ENCODE data around the gene KLHDC8A.
"Not testable (repeated sequence)": the region's sequence is repeated elsewhere in the genome, so short reads cannot be mapped to it uniquely, and the experiment has no call there.

Gene KLHDC8A

DNA sequence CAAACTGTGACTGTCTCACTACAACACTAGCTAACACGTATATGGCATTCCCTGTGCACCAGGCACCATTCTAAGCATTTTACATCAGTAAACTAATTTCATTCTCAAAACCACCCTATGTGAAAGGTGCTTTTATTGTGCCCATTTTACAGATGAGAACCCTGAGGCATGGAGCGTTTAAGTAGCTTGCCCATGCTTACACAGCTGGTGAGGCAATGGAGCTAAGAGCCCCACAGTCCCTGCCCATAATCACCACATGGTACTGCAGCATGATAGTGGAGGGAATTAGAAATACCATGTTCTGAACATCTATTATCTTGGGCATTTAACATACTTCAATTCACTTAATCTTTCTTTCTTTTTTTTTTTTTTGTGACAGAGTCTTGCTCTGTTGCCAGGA lies 31.1 kb upstream of the KLHDC8A start:
- TF ChIP-seq, protein P1, sequence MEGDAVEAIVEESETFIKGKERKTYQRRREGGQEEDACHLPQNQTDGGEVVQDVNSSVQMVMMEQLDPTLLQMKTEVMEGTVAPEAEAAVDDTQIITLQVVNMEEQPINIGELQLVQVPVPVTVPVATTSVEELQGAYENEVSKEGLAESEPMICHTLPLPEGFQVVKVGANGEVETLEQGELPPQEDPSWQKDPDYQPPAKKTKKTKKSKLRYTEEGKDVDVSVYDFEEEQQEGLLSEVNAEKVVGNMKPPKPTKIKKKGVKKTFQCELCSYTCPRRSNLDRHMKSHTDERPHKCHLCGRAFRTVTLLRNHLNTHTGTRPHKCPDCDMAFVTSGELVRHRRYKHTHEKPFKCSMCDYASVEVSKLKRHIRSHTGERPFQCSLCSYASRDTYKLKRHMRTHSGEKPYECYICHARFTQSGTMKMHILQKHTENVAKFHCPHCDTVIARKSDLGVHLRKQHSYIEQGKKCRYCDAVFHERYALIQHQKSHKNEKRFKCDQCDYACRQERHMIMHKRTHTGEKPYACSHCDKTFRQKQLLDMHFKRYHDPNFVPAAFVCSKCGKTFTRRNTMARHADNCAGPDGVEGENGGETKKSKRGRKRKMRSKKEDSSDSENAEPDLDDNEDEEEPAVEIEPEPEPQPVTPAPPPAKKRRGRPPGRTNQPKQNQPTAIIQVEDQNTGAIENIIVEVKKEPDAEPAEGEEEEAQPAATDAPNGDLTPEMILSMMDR (IDR thresholded peaks at IDR 0.05; ENCODE audit: low read depth, low read length) = no peak
- H3K4me3 ChIP-seq (ENCODE audit: low read depth, low read length) = no peak overlapping the region

DNA sequence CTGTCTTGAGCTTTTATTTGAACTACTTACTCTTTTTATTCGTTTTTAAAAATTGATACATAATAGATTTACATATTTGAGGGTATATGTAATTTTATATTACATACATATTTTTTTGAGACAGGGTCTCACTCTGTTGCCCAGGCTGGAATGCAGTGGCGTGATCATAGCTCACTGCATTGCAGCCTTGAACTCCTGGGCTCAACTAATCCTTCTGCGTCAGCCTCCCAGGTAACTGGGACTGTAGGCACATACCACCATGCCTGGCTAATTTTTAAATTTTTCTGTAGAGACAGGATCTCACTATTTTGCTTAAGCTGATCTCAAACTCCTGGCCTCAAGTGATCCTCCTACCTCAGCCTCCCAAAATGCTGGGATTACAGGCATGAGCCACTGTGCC lies 26.3 kb upstream of the KLHDC8A start:
- H3K4me3 ChIP-seq (ENCODE audit: low read depth, low read length) = not testable (repeated sequence)

DNA sequence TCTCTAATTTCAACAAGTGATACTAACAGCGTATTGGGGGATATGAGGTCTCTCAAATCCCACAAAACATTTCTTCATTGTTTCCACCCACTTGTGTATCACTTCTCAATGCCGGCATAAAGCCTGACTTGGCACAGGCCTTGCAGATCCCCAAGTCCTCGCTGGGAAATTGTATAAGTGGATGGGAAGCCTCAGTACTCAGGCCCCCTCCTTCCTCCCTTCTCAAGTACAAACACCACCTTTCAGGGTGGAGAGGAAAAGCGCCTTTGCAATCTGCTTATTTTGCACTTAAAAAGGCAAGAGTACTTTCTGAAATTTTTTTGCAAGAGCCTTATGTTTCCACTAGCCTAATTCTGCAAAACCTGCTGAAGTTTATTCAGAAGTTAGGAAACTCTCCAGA lies 25.8 kb upstream of the KLHDC8A start:
- H3K4me3 ChIP-seq (ENCODE audit: low read depth, low read length) = no peak overlapping the region
- TF ChIP-seq, protein P1 (IDR thresholded peaks at IDR 0.05; ENCODE audit: low read depth, low read length) = no peak

DNA sequence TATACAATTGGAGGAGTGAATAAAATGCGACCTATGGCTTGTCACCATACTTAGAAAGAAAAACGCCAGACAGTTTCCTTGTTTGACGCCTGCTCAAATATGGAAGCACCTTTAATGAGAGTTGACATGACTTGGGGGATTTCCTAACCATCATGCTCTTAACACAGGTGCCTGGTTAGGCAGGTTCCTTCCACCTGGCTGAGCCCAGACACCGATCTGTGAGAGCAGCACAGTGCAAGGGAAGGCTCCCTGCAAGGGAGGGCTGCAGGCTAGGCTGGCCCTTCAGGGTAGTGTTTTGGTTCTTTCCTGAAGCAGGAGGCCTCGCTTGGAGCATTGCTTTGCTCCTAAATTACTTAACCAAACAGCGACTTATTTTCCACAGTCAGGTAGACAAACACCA lies 24.6 kb upstream of the KLHDC8A start:
- H3K4me3 ChIP-seq (ENCODE audit: low read depth, low read length) = no peak overlapping the region
- TF ChIP-seq, protein P1 (IDR thresholded peaks at IDR 0.05; ENCODE audit: low read depth, low read length) = no peak

DNA sequence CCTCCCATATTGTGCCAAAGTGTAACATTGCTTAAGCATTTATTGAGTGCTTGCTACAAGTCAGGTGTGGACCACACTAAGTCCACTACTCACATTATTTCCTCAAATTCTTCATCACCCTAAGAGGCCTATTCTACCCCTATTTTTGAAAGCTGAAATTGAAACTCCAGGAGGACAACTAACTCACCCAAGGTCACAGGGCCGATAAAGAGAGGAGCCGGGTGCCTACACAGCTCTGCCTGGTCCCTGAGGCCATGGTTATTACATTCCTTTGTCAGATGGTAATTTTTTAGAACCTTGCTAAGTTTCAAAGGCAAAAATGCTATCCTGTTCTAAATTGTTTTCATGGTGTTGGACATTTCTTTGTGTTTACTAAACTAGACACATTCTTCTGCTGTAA lies 24.2 kb upstream of the KLHDC8A start:
- TF ChIP-seq, protein P1 (IDR thresholded peaks at IDR 0.05; ENCODE audit: low read depth, low read length) = no peak
- no peak overlapping the region for H3K4me3 ChIP-seq (ENCODE audit: low read depth, low read length)

DNA sequence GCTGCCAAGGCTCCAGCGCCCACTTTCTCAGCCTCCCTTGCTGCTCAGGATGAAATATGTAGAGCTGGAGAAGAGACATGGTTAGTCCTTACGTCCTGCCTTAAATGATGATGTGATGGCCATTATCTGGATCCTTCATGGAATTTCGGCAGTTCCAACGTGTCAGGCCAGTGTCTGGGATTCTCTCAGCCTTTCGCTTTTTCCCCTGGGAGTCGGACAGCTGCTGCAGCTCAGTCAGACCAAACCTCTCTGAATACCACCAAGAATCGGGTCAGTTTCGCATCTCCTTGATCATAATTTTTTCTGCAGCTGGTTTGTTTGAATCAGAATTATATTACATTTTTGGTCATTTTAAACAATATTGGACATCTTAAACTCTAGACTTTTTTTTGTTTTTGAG lies 22.3 kb upstream of the KLHDC8A start:
- H3K4me3 ChIP-seq (ENCODE audit: low read depth, low read length) = no peak overlapping the region
- TF ChIP-seq, protein P1 (IDR thresholded peaks at IDR 0.05; ENCODE audit: low read depth, low read length) = no peak

DNA sequence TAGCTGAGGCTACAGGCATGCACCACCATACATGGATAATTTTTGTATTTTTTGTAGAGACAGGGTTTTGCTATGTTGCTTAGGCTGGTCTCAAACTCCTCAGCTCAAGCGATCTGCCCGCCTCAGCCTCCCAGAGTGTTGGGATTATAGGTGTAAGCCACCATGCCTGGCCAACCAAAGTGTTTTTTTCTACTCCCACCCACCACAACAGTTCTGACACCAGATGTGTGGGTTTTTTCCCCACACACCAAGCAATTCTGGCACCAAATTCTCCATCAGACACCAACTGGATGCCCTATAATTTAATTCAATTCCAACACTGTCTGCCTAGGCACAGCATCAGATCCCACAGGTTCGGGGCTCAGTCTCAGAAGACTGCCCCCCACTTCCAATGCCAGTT lies 20.6 kb upstream of the KLHDC8A start:
- H3K4me3 ChIP-seq (ENCODE audit: low read depth, low read length) = no peak overlapping the region
- TF ChIP-seq, protein P1 (IDR thresholded peaks at IDR 0.05; ENCODE audit: low read depth, low read length) = no peak

DNA sequence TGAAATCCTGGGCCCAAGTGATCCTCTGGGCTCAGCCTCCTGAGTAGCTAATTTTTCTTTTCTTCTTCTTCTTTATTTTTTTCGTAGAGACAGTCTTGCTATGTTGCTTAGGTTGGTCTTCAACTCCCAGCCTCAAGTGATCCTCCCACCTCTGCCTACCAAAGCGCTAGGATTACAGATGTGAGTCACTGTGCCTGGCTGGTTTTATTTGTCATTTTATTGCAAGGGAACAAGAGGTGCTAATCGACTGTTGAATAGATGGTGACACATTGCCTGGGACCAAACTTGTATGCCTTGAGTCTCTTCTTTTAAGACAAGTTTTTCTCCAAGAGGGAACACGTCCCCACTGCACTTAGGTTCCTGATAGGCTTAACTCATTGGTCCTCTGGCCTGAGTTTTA lies 20.0 kb upstream of the KLHDC8A start:
- TF ChIP-seq, protein P1 (IDR thresholded peaks at IDR 0.05; ENCODE audit: low read depth, low read length) = no peak
- no peak overlapping the region for H3K4me3 ChIP-seq (ENCODE audit: low read depth, low read length)

Measured in WI38 (cell line).